HCT116 (cell line): ENCODE results near the gene SLC34A3. TPM values are rescaled to one million over a fixed set of nuclear protein-coding genes. Genes with fewer than 3 reads are reported as not detected.

Experiments
- ATAC-seq: fragments of 200-7000 bp; cut with Tn5 transposase; 2 replicates; pipeline ENCODE4 v1.9.1; 2020; ENCODE audit warnings: mild to moderate bottlenecking, moderate library complexity
- BruUV-seq: library from RNA; stranded (reverse); fragments of 400-500 nt; replicated peaks from 2 replicates; lab custom pipeline; 2021; lab: Mats Ljungman, UMichigan
- CTCF ChIA-PET: fragments of 300-600 bp; sonication (Branson Sonifier 250); formaldehyde crosslinking; loops from one replicate; lab custom pipeline; 2021; ENCODE audit warnings: antibody characterized with exemption; lab: Charles Lee
- POLR2A ChIA-PET: fragments of 300-600, 350-600 bp; sonication (Branson Sonifier 250); formaldehyde crosslinking; loops from one replicate; lab custom pipeline; 2021; ENCODE audit warnings: antibody characterized with exemption; lab: Charles Lee
- RAD21 ChIA-PET, 2 experiments: fragments of 300-600 bp; sonication (Branson Sonifier 250); formaldehyde crosslinking; loops; one replicate each; lab custom pipeline; 2023; ENCODE audit warnings: low total read pairs in 2 of 2; ENCODE audit not compliant: uncharacterized antibody in 2 of 2, unreplicated experiment in 2 of 2, low non-redundant PET in 1 of 2; lab: Charles Lee
- DNase-seq: peaks from one replicate; pipeline ENCODE4 v3.0.0-alpha.2; 2010; ENCODE audit warnings: low read depth, low spot score
- H2AFZ ChIP-seq: fragments of 200-600 bp; shearing (Covaris generic), sonication (generic); 2 replicates; pipeline ENCODE4 v1.6.1; 2017; ENCODE audit warnings: low read depth, mixed run types, mixed read lengths, antibody characterized with exemption, low read length; ENCODE audit not compliant: poor library complexity, severe bottlenecking
- H3K27ac ChIP-seq: 2 replicates; pipeline ENCODE4 v1.5.1; 2012; ENCODE audit warnings: low read depth, low read length
- H3K27me3 ChIP-seq: fragments of 200-600 bp; sonication (generic); 2 replicates; pipeline ENCODE4 v1.6.1; 2016; ENCODE audit warnings: mixed run types, low read length, mixed read lengths; ENCODE audit not compliant: insufficient read depth
- H3K36me3 ChIP-seq, 2 experiments: fragments of 200-500 bp in 1 of 2; fragments of 200-600 bp in 1 of 2; sonication (Bioruptor generic) in 1 of 2; sonication (generic) in 1 of 2; 2 replicates each; pipeline versions ENCODE4 v1.5.1 to v1.6.1; 2014 to 2016; ENCODE audit warnings: low read length in 2 of 2, inconsistent platforms in 1 of 2, mixed read lengths in 1 of 2, mixed run types in 1 of 2; ENCODE audit not compliant: insufficient read depth in 2 of 2, control insufficient read depth in 1 of 2
- H3K4me1 ChIP-seq, 2 experiments: fragments of 200-600 bp in 1 of 2; sonication (generic) in 1 of 2; 2 replicates each; pipeline versions ENCODE4 v1.5.1 to v1.6.1; 2012 to 2017; ENCODE audit warnings: low read length in 2 of 2, inconsistent platforms in 1 of 2, mild to moderate bottlenecking in 1 of 2, mixed read lengths in 1 of 2, mixed run types in 1 of 2, moderate library complexity in 1 of 2; ENCODE audit not compliant: insufficient read depth in 2 of 2, control insufficient read depth in 1 of 2
- H3K4me2 ChIP-seq: fragments of 200-600 bp; sonication (generic); 2 replicates; pipeline ENCODE4 v1.6.1; 2017; ENCODE audit warnings: mixed run types, low read length, mixed read lengths
- H3K4me3 ChIP-seq, 2 experiments: fragments of 200-600 bp in 1 of 2; sonication (generic) in 1 of 2; replicated peaks in 1 of 2; 2 replicates each; pipeline ENCODE4 v1.5.1; 2011 to 2016; ENCODE audit warnings: low read length in 2 of 2, control low read depth in 1 of 2, low read depth in 1 of 2, mild to moderate bottlenecking in 1 of 2, mixed read lengths in 1 of 2, mixed run types in 1 of 2
- H3K79me2 ChIP-seq: fragments of 200-600 bp; sonication (generic); 2 replicates; pipeline ENCODE4 v1.6.1; 2017; ENCODE audit warnings: mild to moderate bottlenecking, mixed run types, low read length, moderate library complexity, mixed read lengths; ENCODE audit not compliant: insufficient read depth
- H3K9ac ChIP-seq: fragments of 200-600 bp; sonication (generic); 2 replicates; pipeline ENCODE4 v1.6.1; 2016; ENCODE audit warnings: low read length, mixed read lengths
- H3K9me2 ChIP-seq: fragments of 200-600 bp; sonication (generic), shearing (Covaris generic); 2 replicates; pipeline ENCODE4 v1.6.1; 2017; ENCODE audit warnings: mixed run types, mild to moderate bottlenecking, moderate library complexity; ENCODE audit not compliant: insufficient read depth
- H3K9me3 ChIP-seq, 2 experiments: fragments of 200-500 bp in 1 of 2; fragments of 200-600 bp in 1 of 2; sonication (Bioruptor generic) in 1 of 2; sonication (generic) in 1 of 2; 2 replicates each; pipeline ENCODE4 v1.6.1; 2014 to 2017; ENCODE audit warnings: low read length in 2 of 2, mixed read lengths in 2 of 2, inconsistent platforms in 1 of 2, low read depth in 1 of 2, mild to moderate bottlenecking in 1 of 2, mixed run types in 1 of 2, moderate library complexity in 1 of 2; ENCODE audit not compliant: control insufficient read depth in 1 of 2, insufficient read depth in 1 of 2
- H4K20me1 ChIP-seq: fragments of 200-600 bp; sonication (generic), shearing (Covaris generic); 2 replicates; pipeline ENCODE4 v1.6.1; 2017; ENCODE audit warnings: mixed run types, mild to moderate bottlenecking, moderate library complexity; ENCODE audit not compliant: insufficient read depth
- CEBPB ChIP-seq: IDR thresholded peaks from 2 replicates; pipeline ENCODE4 v1.6.1; 2012; ENCODE audit warnings: low read depth
- FOSL1 ChIP-seq: IDR thresholded peaks from 2 replicates; pipeline ENCODE4 v1.6.1; 2012; ENCODE audit warnings: low read depth
- POLR2A ChIP-seq: IDR thresholded peaks from 2 replicates; pipeline ENCODE4 v1.7.0; 2011; ENCODE audit warnings: borderline replicate concordance; ENCODE audit not compliant: insufficient read depth, insufficient read length; ENCODE audit errors: extremely low read depth
- RAD21 ChIP-seq: IDR thresholded peaks from 2 replicates; pipeline ENCODE4 v1.6.1; 2012; ENCODE audit warnings: low read depth, mild to moderate bottlenecking
- SP1 ChIP-seq: IDR thresholded peaks from 2 replicates; pipeline ENCODE4 v1.6.1; 2012; ENCODE audit warnings: low read depth
- SRF ChIP-seq: IDR thresholded peaks from 2 replicates; pipeline ENCODE4 v1.6.1; 2012; ENCODE audit warnings: low read depth
- YY1 ChIP-seq: IDR thresholded peaks from 2 replicates; pipeline ENCODE4 v1.6.1; 2011; ENCODE audit warnings: low read length, low read depth, moderate library complexity, mild to moderate bottlenecking; ENCODE audit not compliant: insufficient replicate concordance; ENCODE audit errors: extremely low read depth
- ZNF274 ChIP-seq: fragments of 200-500 bp; sonication (Bioruptor generic); IDR thresholded peaks from 2 replicates; pipeline ENCODE4 v1.6.1; 2014; ENCODE audit warnings: mild to moderate bottlenecking, low read depth, low read length, inconsistent platforms
- intact Hi-C: fragments of 100-400 bp; cut with micrococcal nuclease; formaldehyde crosslinking; loops from 2 replicates; pipeline ENCODE4 v1.10.0; 2022
- total RNA-seq: library from RNA; stranded (reverse); gene quantifications from one replicate; pipeline ENCODE4 v1.2.1, GENCODE V29; 2021; ENCODE audit not compliant: unreplicated experiment
- TF ChIP-seq, protein P1 (sequence below), 3 experiments: fragments of 200-600 bp in 1 of 3; sonication (generic) in 1 of 3; IDR thresholded peaks in 2 of 3; conservative IDR thresholded peaks in 1 of 3; 2 replicates each; pipeline ENCODE4 v1.5.1; 2012 to 2017; ENCODE audit warnings: low read depth in 2 of 3, low read length in 2 of 3, antibody characterized with exemption in 1 of 3, borderline replicate concordance in 1 of 3, control low read depth in 1 of 3, mild to moderate bottlenecking in 1 of 3, mixed read lengths in 1 of 3, mixed run types in 1 of 3, moderate library complexity in 1 of 3; ENCODE audit not compliant: insufficient read depth in 1 of 3

Gene SLC34A3
- total RNA-seq, 1 experiment from 2014 or later: 0.15 TPM

DNA sequence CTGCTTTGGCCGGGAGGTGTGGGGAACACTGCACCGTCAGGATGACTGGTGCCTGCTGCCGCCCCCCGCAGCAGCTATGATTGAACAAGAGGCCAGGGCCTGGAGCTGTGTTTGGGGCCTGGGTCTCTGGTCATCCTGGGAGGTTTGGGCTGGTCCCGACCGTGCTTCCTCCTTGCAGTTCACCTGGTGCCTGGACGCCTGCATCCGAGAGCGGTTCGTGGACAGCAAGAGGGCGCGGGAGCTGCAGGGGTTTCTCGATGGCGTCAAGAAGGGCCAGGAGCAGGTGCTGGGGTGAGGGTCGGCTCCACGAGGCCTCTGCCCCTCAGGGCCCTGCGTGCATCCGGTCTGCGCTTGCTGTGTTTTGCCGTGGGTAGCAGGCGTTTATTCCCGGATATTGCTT, 33.4 kb downstream of the SLC34A3 start:
- Histone ChIP-seq H3K9me2 (no peaks in the 10 kb centered on the region), H3K4me1 (no peaks in the 10 kb centered on the region), H3K9ac (no peak overlapping the region), H3K27me3 (no peaks in the 10 kb centered on the region), H3K9me3 (no peaks in the 10 kb centered on the region), H4K20me1 (no peaks in the 10 kb centered on the region), H2AFZ (no peak overlapping the region), H3K4me2 (no peak overlapping the region), H3K36me3 (peaks cover 14 to 27% of the 10 kb centered on the region in 2 experiments; a peak in 3 of 4 replicates), H3K27ac (no peak overlapping the region), H3K79me2 (peaks cover 9% of the 10 kb centered on the region; the same call in 1 of the 2 replicates), H3K4me3 (no peak overlapping the region)
- ChIA-PET POLR2A (interaction anchor here (0.6 kb wide), 1 partner anchor 101 kb away, joined by 3 read pairs; no protein-coding TSS in a partner anchor), CTCF (no interaction called here), RAD21 (no interaction called here)
- ATAC-seq (no peak), DNase-seq (no peak)
- TF ChIP-seq, protein P1, sequence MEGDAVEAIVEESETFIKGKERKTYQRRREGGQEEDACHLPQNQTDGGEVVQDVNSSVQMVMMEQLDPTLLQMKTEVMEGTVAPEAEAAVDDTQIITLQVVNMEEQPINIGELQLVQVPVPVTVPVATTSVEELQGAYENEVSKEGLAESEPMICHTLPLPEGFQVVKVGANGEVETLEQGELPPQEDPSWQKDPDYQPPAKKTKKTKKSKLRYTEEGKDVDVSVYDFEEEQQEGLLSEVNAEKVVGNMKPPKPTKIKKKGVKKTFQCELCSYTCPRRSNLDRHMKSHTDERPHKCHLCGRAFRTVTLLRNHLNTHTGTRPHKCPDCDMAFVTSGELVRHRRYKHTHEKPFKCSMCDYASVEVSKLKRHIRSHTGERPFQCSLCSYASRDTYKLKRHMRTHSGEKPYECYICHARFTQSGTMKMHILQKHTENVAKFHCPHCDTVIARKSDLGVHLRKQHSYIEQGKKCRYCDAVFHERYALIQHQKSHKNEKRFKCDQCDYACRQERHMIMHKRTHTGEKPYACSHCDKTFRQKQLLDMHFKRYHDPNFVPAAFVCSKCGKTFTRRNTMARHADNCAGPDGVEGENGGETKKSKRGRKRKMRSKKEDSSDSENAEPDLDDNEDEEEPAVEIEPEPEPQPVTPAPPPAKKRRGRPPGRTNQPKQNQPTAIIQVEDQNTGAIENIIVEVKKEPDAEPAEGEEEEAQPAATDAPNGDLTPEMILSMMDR (IDR thresholded peaks at IDR 0.05 in 2 of 3, conservative IDR thresholded peaks at IDR 0.05 in 1 of 3; ENCODE audit: borderline replicate concordance in 1 of 3, insufficient read depth in 1 of 3, low read depth in 2 of 3, low read length in 2 of 3): no peak
- no peak for TF ChIP-seq SP1
- TF ChIP-seq YY1: no peak
- no peak for TF ChIP-seq CEBPB
- TF ChIP-seq FOSL1: no peak
- TF ChIP-seq ZNF274: no peak
- TF ChIP-seq POLR2A: no peak
- no peak for TF ChIP-seq RAD21
- no peak for TF ChIP-seq SRF
- intact Hi-C loops: no loop called here
- no TSS peak for BruUV-seq
